ENCODE data around the gene NTSR1. TPM values are rescaled to one million over a fixed set of nuclear protein-coding genes. Genes with fewer than 3 reads are reported as not detected.

NTSR1 gene
- total and polyA plus RNA-seq, 2 of the 8 experiments (the other 6 are each of a cell fraction or from before 2014, with no cell fraction given), result 0.53 to 0.89 TPM

DNA sequence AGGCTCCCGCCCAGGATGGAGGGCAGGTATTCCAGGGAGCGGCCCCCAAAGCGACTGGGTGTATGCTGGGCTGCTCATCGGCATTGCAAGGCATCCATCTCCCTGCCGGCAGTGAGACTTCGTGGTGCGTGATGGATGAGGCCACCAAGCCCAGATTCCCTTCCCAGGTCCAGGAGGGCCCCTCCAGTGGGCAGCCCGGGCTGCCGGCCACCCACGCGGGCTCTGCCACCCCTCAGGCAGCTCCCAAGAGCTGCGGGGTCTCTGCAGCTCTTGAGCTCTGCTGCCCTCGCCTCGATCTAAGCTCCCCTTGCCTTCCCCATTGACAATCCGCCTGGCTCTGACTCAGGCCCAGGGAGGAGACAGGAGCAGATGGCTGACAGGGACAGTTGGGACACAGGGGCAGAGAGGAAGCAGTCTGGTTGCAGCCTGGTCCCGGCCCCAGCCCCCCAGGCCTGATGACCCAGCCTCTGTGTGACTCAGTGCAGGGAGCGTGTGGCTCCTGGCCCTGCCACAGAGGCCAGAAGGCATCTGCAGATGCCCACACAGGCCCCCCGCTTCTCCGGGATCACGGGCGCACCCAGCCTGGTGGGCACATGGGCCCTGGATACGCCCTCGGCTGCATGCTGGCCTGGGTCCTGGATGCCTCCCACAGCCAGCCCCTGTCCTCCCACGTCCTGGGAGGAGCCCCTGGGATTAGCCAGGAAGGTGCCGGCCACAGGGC, 33.3 kb upstream of the NTSR1 start:
- 91% methylated on average over 23 of the region's 25 CpGs; no CpG with 5 or more reads in 1 of the 2 experiments for WGBS, 2 experiments (ENCODE audit: extremely low coverage in 1 of 2, insufficient coverage in 1 of 2, insufficient read length in 1 of 2, insufficient replicate concordance in 2 of 2, low coverage in 1 of 2, low lambda C conversion rate in 2 of 2, missing lambda C conversion rate in 1 of 2)
- CTCF ChIA-PET (ENCODE audit: partially characterized antibody), result interaction anchor here (0.7 to 2.9 kb wide), 13 partner anchors 9 to 140 kb away, joined by 3 to 11 read pairs (median 4); partner anchors contain the start of genes NTSR1 and OGFR
- no peaks in the 10 kb centered on the region for H3K36me3 ChIP-seq (ENCODE audit: control insufficient read depth in 2 of 4, insufficient read depth in 4 of 4, low read length in 3 of 4)
- H3K23ac ChIP-seq (ENCODE audit: insufficient read length), result no peak overlapping the region
- no peak overlapping the region for H4K5ac ChIP-seq (ENCODE audit: insufficient read length, low read depth, low read length)
- H3K4me3 ChIP-seq (ENCODE audit: extremely low read depth in 1 of 4, insufficient read depth in 2 of 4, low read depth in 3 of 4, low read length in 4 of 4), result no peak overlapping the region
- no peaks in the 10 kb centered on the region for H3K4me1 ChIP-seq (replicated peaks in 1 of 4; ENCODE audit: control insufficient read depth in 3 of 4, insufficient read depth in 4 of 4, low read length in 3 of 4)
- no peak overlapping the region for H3K27ac ChIP-seq (ENCODE audit: low read depth, low read length)
- no peak overlapping the region for H3K4ac ChIP-seq (replicated peaks; ENCODE audit: insufficient read length, low read depth, low read length)
- H4K91ac ChIP-seq (replicated peaks; ENCODE audit: insufficient read length, low read length), result no peak overlapping the region
- no peak overlapping the region for H2BK15ac ChIP-seq (ENCODE audit: low read length)
- H4K20me1 ChIP-seq (replicated peaks in 1 of 2; ENCODE audit: control insufficient read depth in 1 of 2, insufficient read depth in 2 of 2, low read length in 2 of 2), result peaks cover 0 to 3% of the 10 kb centered on the region in 2 experiments
- H2AK5ac ChIP-seq (ENCODE audit: low read depth, low read length), result no peak overlapping the region
- no peak overlapping the region for H2BK20ac ChIP-seq (ENCODE audit: low read length)
- no peak overlapping the region for H3K56ac ChIP-seq (replicated peaks; ENCODE audit: insufficient read length, low read depth, low read length)
- FAIRE-seq (no peak), DNase-seq (ENCODE audit: low read depth in 1 of 2, low spot score in 2 of 2) (no peak)
- H3K14ac ChIP-seq (ENCODE audit: insufficient read length), result no peak overlapping the region
- no peaks in the 10 kb centered on the region for H3K79me2 ChIP-seq (ENCODE audit: control insufficient read depth in 1 of 2, insufficient read depth in 2 of 2, low read length in 2 of 2)
- no peaks in the 10 kb centered on the region for H3K79me1 ChIP-seq (ENCODE audit: low read depth, low read length)
- no peaks in the 10 kb centered on the region; a peak in 1 of 7 replicates for H3K27me3 ChIP-seq (replicated peaks in 1 of 4; ENCODE audit: control insufficient read depth in 3 of 4, extremely low read depth in 1 of 4, insufficient read depth in 3 of 4, low read length in 3 of 4)
- peaks cover 0 to 3% of the 10 kb centered on the region in 2 experiments; a peak in 2 of 4 replicates for H3K9me3 ChIP-seq (ENCODE audit: insufficient read depth in 2 of 2, low read depth in 1 of 2, low read length in 1 of 2)
- no peaks in the 10 kb centered on the region for H3K23me2 ChIP-seq (ENCODE audit: low read depth, low read length)
- no peak overlapping the region for H3K18ac ChIP-seq (ENCODE audit: extremely low read depth, low read length)
- H2BK12ac ChIP-seq (ENCODE audit: low read depth, low read length), result no peak overlapping the region
- no peak overlapping the region for H2AFZ ChIP-seq (ENCODE audit: low read length)
- POLR2A ChIA-PET (ENCODE audit: partially characterized antibody), result interaction anchor here (0.8 kb wide), 1 partner anchor 116 kb away, joined by 3 read pairs; no protein-coding TSS in a partner anchor
- H3K9ac ChIP-seq (replicated peaks in 1 of 4; ENCODE audit: extremely low read depth in 1 of 4, low read depth in 3 of 4, low read length in 3 of 4), result no peak overlapping the region
- H4K8ac ChIP-seq (ENCODE audit: extremely low read depth, insufficient read depth, low read length), result peak overlapping the region; percentile 51; the same call in 1 of the 2 replicates
- no peak overlapping the region for H3K4me2 ChIP-seq (ENCODE audit: insufficient read depth in 1 of 2, low read depth in 2 of 2, low read length in 2 of 2)
- no peak overlapping the region for H2BK120ac ChIP-seq (replicated peaks; ENCODE audit: low read depth, low read length)
- no peak overlapping the region for H2BK5ac ChIP-seq (ENCODE audit: low read depth, low read length)
- TF ChIP-seq SIRT6 (IDR thresholded peaks at IDR 0.05; ENCODE audit: low read length), result no peak
- TF ChIP-seq TEAD4 (IDR thresholded peaks at IDR 0.05; ENCODE audit: low read depth, low read length), result no peak
- TF ChIP-seq KDM1A (IDR thresholded peaks at IDR 0.05; ENCODE audit: borderline replicate concordance, low read length), result no peak
- no peak for TF ChIP-seq NRF1 (IDR thresholded peaks at IDR 0.05; ENCODE audit: low read depth, low read length)
- TF ChIP-seq ZNF274 (IDR thresholded peaks at IDR 0.05; ENCODE audit: borderline replicate concordance, extremely low read depth, low read length), result no peak
